Fibroblast of lung (primary cell): ENCODE measurements around the gene TXNDC5. TPM values are rescaled to one million over a fixed set of nuclear protein-coding genes. Genes with fewer than 3 reads are reported as not detected.

ENCODE experiments used
- DNase-seq, 2 donors: peaks; one replicate each; pipeline versions ENCODE4 v3.0.0 to v3.0.0-alpha.2; 2010; ENCODE audit warnings: low read depth in 2 of 2
- H2AFZ ChIP-seq: 2 replicates; pipeline ENCODE4 v1.5.1; 2012; ENCODE audit warnings: low read length, control low read depth, inconsistent platforms
- H3K27ac ChIP-seq: 2 replicates; pipeline ENCODE4 v1.5.1; 2011; ENCODE audit warnings: low read length, control low read depth; ENCODE audit not compliant: insufficient read depth
- H3K27me3 ChIP-seq: 2 replicates; pipeline ENCODE4 v1.5.1; 2011; ENCODE audit warnings: mild to moderate bottlenecking, low read length; ENCODE audit not compliant: control insufficient read depth, insufficient read depth
- H3K36me3 ChIP-seq: 2 replicates; pipeline ENCODE4 v1.5.1; 2011; ENCODE audit warnings: low read length; ENCODE audit not compliant: control insufficient read depth, insufficient read depth
- H3K4me1 ChIP-seq: 2 replicates; pipeline ENCODE4 v1.5.1; 2011; ENCODE audit warnings: low read length; ENCODE audit not compliant: control insufficient read depth, insufficient read depth; ENCODE audit errors: extremely low read depth
- H3K4me2 ChIP-seq: 2 replicates; pipeline ENCODE4 v1.5.1; 2011; ENCODE audit warnings: low read length, control low read depth; ENCODE audit not compliant: insufficient read depth; ENCODE audit errors: extremely low read depth
- H3K4me3 ChIP-seq, 4 experiments: fragments of 200-600 bp in 1 of 4; sonication (generic) in 1 of 4; replicated peaks in 1 of 4; 2 replicates each; pipeline ENCODE4 v1.5.1; 2011 to 2016; ENCODE audit warnings: low read length in 4 of 4, low read depth in 3 of 4, mild to moderate bottlenecking in 3 of 4, control low read depth in 2 of 4, inconsistent platforms in 1 of 4, mixed read lengths in 1 of 4; ENCODE audit not compliant: insufficient read depth in 1 of 4; ENCODE audit errors: control extremely low read depth in 1 of 4
- H3K79me2 ChIP-seq: 2 replicates; pipeline ENCODE4 v1.5.1; 2012; ENCODE audit warnings: mild to moderate bottlenecking, low read length, inconsistent platforms; ENCODE audit not compliant: control insufficient read depth, insufficient read depth
- H3K9ac ChIP-seq: 2 replicates; pipeline ENCODE4 v1.5.1; 2011; ENCODE audit warnings: mild to moderate bottlenecking, low read length, control low read depth; ENCODE audit not compliant: insufficient read depth
- H3K9me3 ChIP-seq: 2 replicates; pipeline ENCODE4 v1.5.1; 2012; ENCODE audit warnings: low read depth, low read length; ENCODE audit not compliant: control insufficient read depth, insufficient read depth
- H4K20me1 ChIP-seq: 2 replicates; pipeline ENCODE4 v1.5.1; 2011; ENCODE audit warnings: low read length; ENCODE audit not compliant: control insufficient read depth, insufficient read depth; ENCODE audit errors: extremely low read depth
- EZH2 ChIP-seq: IDR thresholded peaks from 2 replicates; pipeline ENCODE4 v1.5.1; 2012; ENCODE audit warnings: low read length, control low read depth, mild to moderate bottlenecking; ENCODE audit errors: missing control alignments
- polyA plus RNA-seq, 2 donors: library from polyadenylated mRNA; depleted of rRNA in 1 of 2; stranded (reverse) in 1 of 2; unstranded in 1 of 2; fragments of >200 nt; gene quantifications; 2 replicates each; pipeline ENCODE4 v1.2.1, GENCODE V29; 2011 to 2012; ENCODE audit warnings: missing spikeins in 1 of 2
- total RNA-seq: library from RNA; depleted of rRNA; stranded (reverse); fragments of >200 nt; gene quantifications from 2 replicates; pipeline ENCODE4 v1.2.1, GENCODE V29; 2014
- TF ChIP-seq, protein P1 (sequence below), 2 donors: IDR thresholded peaks in 1 of 2; conservative IDR thresholded peaks in 1 of 2; 1 replicate in 1 of 2; 2 replicates in 1 of 2; pipeline ENCODE4 v1.5.1; 2011 to 2012; ENCODE audit warnings: low read length in 2 of 2, control low read depth in 1 of 2, inconsistent platforms in 1 of 2, low read depth in 1 of 2, mild to moderate bottlenecking in 1 of 2

The TXNDC5 gene
- total and polyA plus RNA-seq, 2 donors (not counting 1 experiment from before 2014, with no cell fraction given), result 349 to 354 TPM

DNA sequence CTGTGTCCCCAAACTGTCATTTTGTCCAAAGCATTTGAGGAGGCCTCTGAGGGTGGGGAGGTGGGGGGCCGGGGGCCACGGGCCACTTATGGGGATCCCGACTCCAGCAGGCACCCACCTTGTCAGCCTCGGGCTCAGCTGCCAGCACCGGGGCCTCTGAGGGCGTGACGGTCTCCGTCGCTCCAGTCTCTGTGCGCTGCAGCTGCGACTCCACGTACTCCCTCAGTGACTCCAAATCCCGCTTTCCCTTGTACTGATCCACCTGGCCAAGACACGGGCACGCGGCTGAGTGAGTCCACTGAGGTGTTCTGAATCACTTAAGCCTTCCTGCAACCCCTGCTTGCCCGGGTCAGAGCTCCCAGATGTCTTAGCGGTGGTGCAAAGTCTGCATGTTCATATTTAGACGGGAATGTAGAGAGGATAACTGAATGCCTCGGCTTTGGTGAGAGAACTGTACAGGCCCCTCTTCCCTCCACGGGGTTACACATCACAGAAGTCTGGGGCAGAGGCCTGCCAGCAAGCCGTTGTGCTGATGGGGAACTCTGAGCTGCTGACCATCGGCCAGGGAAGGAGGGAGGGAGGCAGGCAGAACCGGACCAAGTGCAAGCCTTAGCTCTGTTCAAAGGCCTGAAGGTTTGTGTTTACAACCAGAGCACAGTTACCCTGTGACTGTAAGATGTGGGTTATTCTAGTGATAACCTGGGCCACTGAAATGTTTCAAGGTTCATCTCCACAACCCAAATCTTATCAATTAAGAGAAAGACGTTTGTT, 21.8 kb downstream of the TXNDC5 start:
- TF ChIP-seq, protein P1, sequence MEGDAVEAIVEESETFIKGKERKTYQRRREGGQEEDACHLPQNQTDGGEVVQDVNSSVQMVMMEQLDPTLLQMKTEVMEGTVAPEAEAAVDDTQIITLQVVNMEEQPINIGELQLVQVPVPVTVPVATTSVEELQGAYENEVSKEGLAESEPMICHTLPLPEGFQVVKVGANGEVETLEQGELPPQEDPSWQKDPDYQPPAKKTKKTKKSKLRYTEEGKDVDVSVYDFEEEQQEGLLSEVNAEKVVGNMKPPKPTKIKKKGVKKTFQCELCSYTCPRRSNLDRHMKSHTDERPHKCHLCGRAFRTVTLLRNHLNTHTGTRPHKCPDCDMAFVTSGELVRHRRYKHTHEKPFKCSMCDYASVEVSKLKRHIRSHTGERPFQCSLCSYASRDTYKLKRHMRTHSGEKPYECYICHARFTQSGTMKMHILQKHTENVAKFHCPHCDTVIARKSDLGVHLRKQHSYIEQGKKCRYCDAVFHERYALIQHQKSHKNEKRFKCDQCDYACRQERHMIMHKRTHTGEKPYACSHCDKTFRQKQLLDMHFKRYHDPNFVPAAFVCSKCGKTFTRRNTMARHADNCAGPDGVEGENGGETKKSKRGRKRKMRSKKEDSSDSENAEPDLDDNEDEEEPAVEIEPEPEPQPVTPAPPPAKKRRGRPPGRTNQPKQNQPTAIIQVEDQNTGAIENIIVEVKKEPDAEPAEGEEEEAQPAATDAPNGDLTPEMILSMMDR (conservative IDR thresholded peaks at IDR 0.05 in 1 of 2, IDR thresholded peaks at IDR 0.05 in 1 of 2; ENCODE audit: low read depth in 1 of 2, low read length in 2 of 2), result no peak
- TF ChIP-seq EZH2, result no peak
- peaks cover 14% of the 10 kb centered on the region for H3K36me3 ChIP-seq

DNA sequence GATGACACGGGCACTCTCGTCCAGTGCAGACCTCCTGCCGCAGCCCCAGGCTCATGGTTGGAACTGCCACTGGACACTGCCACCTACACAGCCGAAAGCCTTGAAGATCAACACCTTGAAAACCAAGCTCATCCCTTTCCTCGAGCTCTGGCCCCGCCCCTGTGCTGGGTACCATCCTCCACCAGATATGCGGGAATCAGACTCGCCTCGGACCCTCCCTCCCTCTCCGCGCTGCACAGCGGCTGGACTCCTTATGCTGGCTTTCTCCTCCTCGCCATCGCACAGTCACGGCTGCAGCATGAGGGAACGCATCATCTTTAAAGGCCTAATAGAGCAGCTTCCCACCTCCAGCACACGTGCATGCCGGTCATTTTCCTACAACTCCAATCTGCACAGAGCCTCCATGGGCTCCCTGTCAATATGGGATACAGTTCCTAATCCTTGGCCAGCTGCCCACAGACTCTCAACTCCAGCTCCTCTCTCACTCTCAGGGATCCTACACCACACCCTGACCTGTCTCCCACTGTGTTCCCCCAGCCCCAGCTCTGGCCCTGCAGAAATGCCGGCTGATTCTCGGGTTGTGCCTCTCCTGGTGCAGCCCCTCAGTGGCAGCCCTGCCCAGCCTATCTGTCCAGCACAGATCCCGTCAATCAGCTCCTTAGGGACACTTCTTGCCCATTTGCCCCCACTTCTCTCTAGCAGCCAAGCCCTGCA, 23.2 kb downstream of the TXNDC5 start:
- Histone ChIP-seq H3K79me2 (no peaks in the 10 kb centered on the region), H3K4me2 (no peak overlapping the region), H3K9me3 (no peaks in the 10 kb centered on the region), H4K20me1 (no peaks in the 10 kb centered on the region), H3K27me3 (no peaks in the 10 kb centered on the region), H3K4me1 (no peaks in the 10 kb centered on the region), H3K36me3 (peaks cover 19% of the 10 kb centered on the region), H3K4me3 (no peak overlapping the region), H3K27ac (no peak overlapping the region), H2AFZ (no peak overlapping the region), H3K9ac (no peak overlapping the region)
- TF ChIP-seq EZH2, result no peak
- TF ChIP-seq, protein P1 (conservative IDR thresholded peaks at IDR 0.05 in 1 of 2, IDR thresholded peaks at IDR 0.05 in 1 of 2; ENCODE audit: low read depth in 1 of 2, low read length in 2 of 2), result no peak
- DNase-seq, result no peak

More for the DNA sequence above, 21.8 kb downstream of the TXNDC5 start:
- Histone ChIP-seq H3K9me3 (no peaks in the 10 kb centered on the region), H3K27ac (no peak overlapping the region), H3K4me1 (no peaks in the 10 kb centered on the region), H4K20me1 (no peaks in the 10 kb centered on the region), H3K4me2 (no peak overlapping the region), H2AFZ (no peak overlapping the region), H3K27me3 (no peaks in the 10 kb centered on the region), H3K79me2 (no peaks in the 10 kb centered on the region), H3K4me3 (no peak overlapping the region), H3K9ac (no peak overlapping the region)
- no peak for DNase-seq

DNA sequence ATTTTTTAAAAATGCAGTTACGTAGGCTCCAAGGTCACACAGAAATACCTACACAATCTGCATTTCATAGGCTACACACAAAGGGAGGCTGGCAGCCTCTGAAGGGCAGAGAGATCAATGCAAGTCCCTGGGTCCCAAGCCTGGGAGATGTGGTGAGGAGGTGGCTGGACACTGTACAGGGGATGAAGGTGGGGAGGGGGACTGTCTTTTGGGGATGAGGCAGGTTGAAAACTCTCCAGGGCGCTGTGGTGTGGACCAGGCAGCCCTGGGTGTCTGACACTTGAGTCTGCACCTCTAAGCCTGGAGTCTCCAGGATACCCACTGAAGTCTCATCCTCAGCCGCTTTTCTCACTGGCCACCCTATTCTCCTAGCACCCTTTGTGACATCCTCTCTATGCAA, 24.5 kb downstream of the TXNDC5 start:
- H3K9ac ChIP-seq, result no peak overlapping the region
- H2AFZ ChIP-seq, result no peak overlapping the region
- peaks cover 28% of the 10 kb centered on the region for H3K36me3 ChIP-seq
- no peaks in the 10 kb centered on the region for H3K4me1 ChIP-seq
- DNase-seq, result no peak
- TF ChIP-seq EZH2, result no peak
- TF ChIP-seq, protein P1 (conservative IDR thresholded peaks at IDR 0.05 in 1 of 2, IDR thresholded peaks at IDR 0.05 in 1 of 2; ENCODE audit: low read depth in 1 of 2, low read length in 2 of 2), result no peak
- H3K27ac ChIP-seq, result no peak overlapping the region
- H3K9me3 ChIP-seq, result no peaks in the 10 kb centered on the region
- no peak overlapping the region for H3K4me3 ChIP-seq
- no peaks in the 10 kb centered on the region for H3K79me2 ChIP-seq
- no peak overlapping the region for H3K4me2 ChIP-seq
- H3K27me3 ChIP-seq, result no peaks in the 10 kb centered on the region
- no peaks in the 10 kb centered on the region for H4K20me1 ChIP-seq
